Fibroblast of lung (primary cell): ENCODE data around the gene KLHL29. TPM values are rescaled to one million over a fixed set of nuclear protein-coding genes. Genes with fewer than 3 reads are reported as not detected.

Experiments used
- DNase-seq, 2 donors: peaks; one replicate each; pipeline versions ENCODE4 v3.0.0 to v3.0.0-alpha.2; 2010; ENCODE audit warnings: low read depth in 2 of 2
- H2AFZ ChIP-seq: 2 replicates; pipeline ENCODE4 v1.5.1; 2012; ENCODE audit warnings: low read length, control low read depth, inconsistent platforms
- H3K27ac ChIP-seq: 2 replicates; pipeline ENCODE4 v1.5.1; 2011; ENCODE audit warnings: low read length, control low read depth; ENCODE audit not compliant: insufficient read depth
- H3K27me3 ChIP-seq: 2 replicates; pipeline ENCODE4 v1.5.1; 2011; ENCODE audit warnings: mild to moderate bottlenecking, low read length; ENCODE audit not compliant: control insufficient read depth, insufficient read depth
- H3K36me3 ChIP-seq: 2 replicates; pipeline ENCODE4 v1.5.1; 2011; ENCODE audit warnings: low read length; ENCODE audit not compliant: control insufficient read depth, insufficient read depth
- H3K4me1 ChIP-seq: 2 replicates; pipeline ENCODE4 v1.5.1; 2011; ENCODE audit warnings: low read length; ENCODE audit not compliant: control insufficient read depth, insufficient read depth; ENCODE audit errors: extremely low read depth
- H3K4me2 ChIP-seq: 2 replicates; pipeline ENCODE4 v1.5.1; 2011; ENCODE audit warnings: low read length, control low read depth; ENCODE audit not compliant: insufficient read depth; ENCODE audit errors: extremely low read depth
- H3K4me3 ChIP-seq, 4 experiments: fragments of 200-600 bp in 1 of 4; sonication (generic) in 1 of 4; replicated peaks in 1 of 4; 2 replicates each; pipeline ENCODE4 v1.5.1; 2011 to 2016; ENCODE audit warnings: low read length in 4 of 4, low read depth in 3 of 4, mild to moderate bottlenecking in 3 of 4, control low read depth in 2 of 4, inconsistent platforms in 1 of 4, mixed read lengths in 1 of 4; ENCODE audit not compliant: insufficient read depth in 1 of 4; ENCODE audit errors: control extremely low read depth in 1 of 4
- H3K79me2 ChIP-seq: 2 replicates; pipeline ENCODE4 v1.5.1; 2012; ENCODE audit warnings: mild to moderate bottlenecking, low read length, inconsistent platforms; ENCODE audit not compliant: control insufficient read depth, insufficient read depth
- H3K9ac ChIP-seq: 2 replicates; pipeline ENCODE4 v1.5.1; 2011; ENCODE audit warnings: mild to moderate bottlenecking, low read length, control low read depth; ENCODE audit not compliant: insufficient read depth
- H3K9me3 ChIP-seq: 2 replicates; pipeline ENCODE4 v1.5.1; 2012; ENCODE audit warnings: low read depth, low read length; ENCODE audit not compliant: control insufficient read depth, insufficient read depth
- H4K20me1 ChIP-seq: 2 replicates; pipeline ENCODE4 v1.5.1; 2011; ENCODE audit warnings: low read length; ENCODE audit not compliant: control insufficient read depth, insufficient read depth; ENCODE audit errors: extremely low read depth
- EZH2 ChIP-seq: IDR thresholded peaks from 2 replicates; pipeline ENCODE4 v1.5.1; 2012; ENCODE audit warnings: low read length, control low read depth, mild to moderate bottlenecking; ENCODE audit errors: missing control alignments
- polyA plus RNA-seq, 2 donors: library from polyadenylated mRNA; depleted of rRNA in 1 of 2; stranded (reverse) in 1 of 2; unstranded in 1 of 2; fragments of >200 nt; gene quantifications; 2 replicates each; pipeline ENCODE4 v1.2.1, GENCODE V29; 2011 to 2012; ENCODE audit warnings: missing spikeins in 1 of 2
- total RNA-seq: library from RNA; depleted of rRNA; stranded (reverse); fragments of >200 nt; gene quantifications from 2 replicates; pipeline ENCODE4 v1.2.1, GENCODE V29; 2014
- TF ChIP-seq, protein P1 (sequence below), 2 donors: IDR thresholded peaks in 1 of 2; conservative IDR thresholded peaks in 1 of 2; 1 replicate in 1 of 2; 2 replicates in 1 of 2; pipeline ENCODE4 v1.5.1; 2011 to 2012; ENCODE audit warnings: low read length in 2 of 2, control low read depth in 1 of 2, inconsistent platforms in 1 of 2, low read depth in 1 of 2, mild to moderate bottlenecking in 1 of 2

KLHL29 gene
- total and polyA plus RNA-seq, 2 donors (not counting 1 experiment from before 2014, with no cell fraction given), result 7.1 to 7.9 TPM

GRCh38 chr2:23624915-23625314, 239.9 kb downstream of the KLHL29 start:
- no peaks in the 10 kb centered on the region for H3K9me3 ChIP-seq
- no peaks in the 10 kb centered on the region for H3K4me1 ChIP-seq
- no peaks in the 10 kb centered on the region for H4K20me1 ChIP-seq
- H2AFZ ChIP-seq, result no peak overlapping the region
- DNase-seq, result no peak
- H3K27ac ChIP-seq, result no peak overlapping the region
- TF ChIP-seq, protein P1, sequence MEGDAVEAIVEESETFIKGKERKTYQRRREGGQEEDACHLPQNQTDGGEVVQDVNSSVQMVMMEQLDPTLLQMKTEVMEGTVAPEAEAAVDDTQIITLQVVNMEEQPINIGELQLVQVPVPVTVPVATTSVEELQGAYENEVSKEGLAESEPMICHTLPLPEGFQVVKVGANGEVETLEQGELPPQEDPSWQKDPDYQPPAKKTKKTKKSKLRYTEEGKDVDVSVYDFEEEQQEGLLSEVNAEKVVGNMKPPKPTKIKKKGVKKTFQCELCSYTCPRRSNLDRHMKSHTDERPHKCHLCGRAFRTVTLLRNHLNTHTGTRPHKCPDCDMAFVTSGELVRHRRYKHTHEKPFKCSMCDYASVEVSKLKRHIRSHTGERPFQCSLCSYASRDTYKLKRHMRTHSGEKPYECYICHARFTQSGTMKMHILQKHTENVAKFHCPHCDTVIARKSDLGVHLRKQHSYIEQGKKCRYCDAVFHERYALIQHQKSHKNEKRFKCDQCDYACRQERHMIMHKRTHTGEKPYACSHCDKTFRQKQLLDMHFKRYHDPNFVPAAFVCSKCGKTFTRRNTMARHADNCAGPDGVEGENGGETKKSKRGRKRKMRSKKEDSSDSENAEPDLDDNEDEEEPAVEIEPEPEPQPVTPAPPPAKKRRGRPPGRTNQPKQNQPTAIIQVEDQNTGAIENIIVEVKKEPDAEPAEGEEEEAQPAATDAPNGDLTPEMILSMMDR (conservative IDR thresholded peaks at IDR 0.05 in 1 of 2, IDR thresholded peaks at IDR 0.05 in 1 of 2; ENCODE audit: low read depth in 1 of 2, low read length in 2 of 2), result no peak
- TF ChIP-seq EZH2, result no peak
- H3K27me3 ChIP-seq, result no peaks in the 10 kb centered on the region
- H3K36me3 ChIP-seq, result no peaks in the 10 kb centered on the region
- H3K4me3 ChIP-seq, result no peak overlapping the region
- no peaks in the 10 kb centered on the region for H3K79me2 ChIP-seq
- no peak overlapping the region for H3K4me2 ChIP-seq
- H3K9ac ChIP-seq, result no peak overlapping the region

- H3K9me3 ChIP-seq, result no peaks in the 10 kb centered on the region
- H3K79me2 ChIP-seq, result no peaks in the 10 kb centered on the region
- no peak overlapping the region for H2AFZ ChIP-seq
- H3K4me1 ChIP-seq, result no peaks in the 10 kb centered on the region
- H3K27ac ChIP-seq, result no peak overlapping the region
- H3K36me3 ChIP-seq, result no peaks in the 10 kb centered on the region
- H3K4me2 ChIP-seq, result no peak overlapping the region
- TF ChIP-seq, protein P1 (conservative IDR thresholded peaks at IDR 0.05 in 1 of 2, IDR thresholded peaks at IDR 0.05 in 1 of 2; ENCODE audit: low read depth in 1 of 2, low read length in 2 of 2), result no peak
- TF ChIP-seq EZH2, result no peak
- no peak overlapping the region for H3K9ac ChIP-seq
- no peaks in the 10 kb centered on the region for H4K20me1 ChIP-seq
- no peak overlapping the region for H3K4me3 ChIP-seq
- DNase-seq, result no peak
- no peaks in the 10 kb centered on the region for H3K27me3 ChIP-seq
Observed at GRCh38 chr2:23625726-23626125, 240.7 kb downstream of the KLHL29 start.

DNA sequence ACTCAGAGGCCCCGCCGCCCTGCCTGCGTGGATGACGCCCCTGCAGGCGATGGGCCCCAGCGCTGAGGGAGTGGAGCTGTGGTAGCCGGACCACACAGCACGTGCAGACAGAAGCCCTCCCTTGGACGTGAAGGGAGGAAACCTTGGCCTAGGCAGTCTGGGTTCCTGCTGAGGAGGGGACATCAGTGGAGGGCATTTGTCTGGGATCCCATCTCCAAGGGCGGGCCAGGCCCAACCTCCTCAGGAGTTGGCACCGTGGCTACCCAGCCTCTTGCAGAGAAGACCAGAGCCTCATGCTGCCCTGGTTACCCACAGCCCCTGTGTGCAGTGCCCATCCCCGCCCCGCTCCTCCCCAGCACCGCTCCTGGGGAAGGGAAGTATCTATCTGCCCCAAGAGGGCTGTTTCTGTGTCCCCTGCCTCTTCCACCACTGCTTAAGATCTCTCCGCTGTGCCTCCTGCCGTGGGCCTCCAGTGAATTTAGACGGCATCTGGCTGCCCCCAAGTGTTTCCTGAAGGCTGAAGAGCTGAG, 241.8 kb downstream of the KLHL29 start:
- H3K4me3 ChIP-seq, result no peak overlapping the region
- no peak overlapping the region for H2AFZ ChIP-seq
- no peak for DNase-seq
- no peak overlapping the region for H3K27ac ChIP-seq
- no peaks in the 10 kb centered on the region for H3K79me2 ChIP-seq
- no peak overlapping the region for H3K9ac ChIP-seq
- no peaks in the 10 kb centered on the region for H3K27me3 ChIP-seq
- H3K4me2 ChIP-seq, result no peak overlapping the region
- no peaks in the 10 kb centered on the region for H3K9me3 ChIP-seq
- no peaks in the 10 kb centered on the region for H4K20me1 ChIP-seq
- no peaks in the 10 kb centered on the region for H3K4me1 ChIP-seq
- TF ChIP-seq, protein P1 (conservative IDR thresholded peaks at IDR 0.05 in 1 of 2, IDR thresholded peaks at IDR 0.05 in 1 of 2; ENCODE audit: low read depth in 1 of 2, low read length in 2 of 2), result no peak
- no peak for TF ChIP-seq EZH2
- no peaks in the 10 kb centered on the region for H3K36me3 ChIP-seq
